H1 (cell line): Measurements from ENCODE around the gene IZUMO2. TPM values are rescaled to one million over a fixed set of nuclear protein-coding genes. Genes with fewer than 3 reads are reported as not detected.
A peak's percentile ranks its signal among the peaks of the same experiment; 100 is the strongest.

Source experiments
- CTCF ChIA-PET: fragments of 300-600 bp; sonication (Branson Sonifier 250); formaldehyde crosslinking; loops from one replicate; lab custom pipeline; 2021; ENCODE audit not compliant: partially characterized antibody; lab: Charles Lee
- POLR2A ChIA-PET: fragments of 300-600 bp; sonication (Branson Sonifier 250); formaldehyde crosslinking; loops from one replicate; lab custom pipeline; 2021; ENCODE audit warnings: inconsistent platforms; ENCODE audit not compliant: partially characterized antibody; lab: Charles Lee
- DNase-seq, 2 experiments: peaks; one replicate each; pipeline versions ENCODE4 v3.0.0 to v3.0.0-alpha.2; 2010 to 2022; ENCODE audit warnings: low spot score in 2 of 2, low read depth in 1 of 2, mixed read lengths in 1 of 2
- FAIRE-seq: peaks from 2 replicates; lab custom pipeline; 2011; peaks lifted over from hg19 to GRCh38; lab: Jason Lieb, UNC
- H2AFZ ChIP-seq: 2 replicates; pipeline ENCODE4 v1.8.1; 2012; ENCODE audit warnings: low read length, inconsistent platforms
- H2AK5ac ChIP-seq: 2 replicates; pipeline ENCODE4 v1.6.1; 2013; ENCODE audit warnings: low read depth, low read length
- H2BK120ac ChIP-seq: replicated peaks from 2 replicates; pipeline ENCODE3; 2013; ENCODE audit warnings: low read depth, low read length, inconsistent platforms
- H2BK12ac ChIP-seq: 2 replicates; pipeline ENCODE4 v1.6.1; 2013; ENCODE audit warnings: low read depth, low read length
- H2BK15ac ChIP-seq: 2 replicates; pipeline ENCODE4 v1.6.1; 2013; ENCODE audit warnings: low read length
- H2BK20ac ChIP-seq: 2 replicates; pipeline ENCODE4 v1.6.1; 2013; ENCODE audit warnings: low read length
- H2BK5ac ChIP-seq: 2 replicates; pipeline ENCODE4 v1.6.1; 2013; ENCODE audit warnings: low read depth, low read length
- H3K14ac ChIP-seq: 2 replicates; pipeline ENCODE4 v1.6.1; 2013; ENCODE audit warnings: inconsistent platforms; ENCODE audit not compliant: insufficient read length
- H3K18ac ChIP-seq: 2 replicates; pipeline ENCODE4 v1.6.1; 2013; ENCODE audit warnings: low read length; ENCODE audit errors: extremely low read depth
- H3K23ac ChIP-seq: 2 replicates; pipeline ENCODE4 v1.6.1; 2013; ENCODE audit warnings: inconsistent platforms; ENCODE audit not compliant: insufficient read length
- H3K23me2 ChIP-seq: 2 replicates; pipeline ENCODE4 v1.6.1; 2013; ENCODE audit warnings: low read depth, low read length
- H3K27ac ChIP-seq: 2 replicates; pipeline ENCODE4 v1.6.1; 2011; ENCODE audit warnings: low read depth, low read length, inconsistent platforms
- H3K27me3 ChIP-seq, 4 experiments: replicated peaks in 1 of 4; 1 replicate in 1 of 4; 2 replicates in 3 of 4; pipeline versions ENCODE4 v1.6.1 to v1.8.1; 2011 to 2013; ENCODE audit warnings: low read length in 3 of 4, mild to moderate bottlenecking in 3 of 4, inconsistent platforms in 2 of 4, mixed read lengths in 2 of 4, moderate library complexity in 1 of 4; ENCODE audit not compliant: control insufficient read depth in 3 of 4, insufficient read depth in 3 of 4; ENCODE audit errors: extremely low read depth in 1 of 4
- H3K36me3 ChIP-seq, 4 experiments: 2 replicates each; pipeline versions ENCODE4 v1.6.1 to v1.8.1; 2011 to 2013; ENCODE audit warnings: mild to moderate bottlenecking in 4 of 4, low read length in 3 of 4, moderate library complexity in 2 of 4, control low read depth in 1 of 4, inconsistent platforms in 1 of 4; ENCODE audit not compliant: insufficient read depth in 4 of 4, control insufficient read depth in 2 of 4
- H3K4ac ChIP-seq: replicated peaks from 2 replicates; pipeline ENCODE3; 2013; ENCODE audit warnings: low read length, low read depth, mixed read lengths, inconsistent platforms; ENCODE audit not compliant: insufficient read length
- H3K4me1 ChIP-seq, 4 experiments: replicated peaks in 1 of 4; 1 replicate in 1 of 4; 2 replicates in 3 of 4; pipeline versions ENCODE4 v1.6.1 to v1.8.1; 2011 to 2013; ENCODE audit warnings: low read length in 3 of 4, inconsistent platforms in 2 of 4, mixed read lengths in 1 of 4; ENCODE audit not compliant: insufficient read depth in 4 of 4, control insufficient read depth in 3 of 4
- H3K4me2 ChIP-seq, 2 experiments: 2 replicates each; pipeline versions ENCODE4 v1.6.1 to v1.8.1; 2011 to 2013; ENCODE audit warnings: low read depth in 2 of 2, low read length in 2 of 2, control low read depth in 1 of 2, inconsistent platforms in 1 of 2, mild to moderate bottlenecking in 1 of 2; ENCODE audit not compliant: insufficient read depth in 1 of 2
- H3K4me3 ChIP-seq, 4 experiments: fragments of 200-600, 300-600 bp in 1 of 4; sonication (generic), shearing (Covaris generic), sonication (Bioruptor Twin) in 1 of 4; 2 replicates each; pipeline versions ENCODE4 v1.5.1 to v1.8.1; 2011 to 2016; ENCODE audit warnings: low read length in 4 of 4, low read depth in 3 of 4, control low read depth in 2 of 4, inconsistent platforms in 2 of 4, mild to moderate bottlenecking in 2 of 4, mixed read lengths in 1 of 4, moderate library complexity in 1 of 4; ENCODE audit not compliant: insufficient read depth in 2 of 4; ENCODE audit errors: extremely low read depth in 1 of 4
- H3K56ac ChIP-seq: replicated peaks from 2 replicates; pipeline ENCODE3; 2013; ENCODE audit warnings: low read depth, mild to moderate bottlenecking, mixed read lengths, low read length, inconsistent platforms; ENCODE audit not compliant: insufficient read length
- H3K79me1 ChIP-seq: 2 replicates; pipeline ENCODE4 v1.6.1; 2013; ENCODE audit warnings: low read depth, low read length, control low read depth
- H3K79me2 ChIP-seq, 2 experiments: 2 replicates each; pipeline versions ENCODE4 v1.6.1 to v1.8.1; 2012 to 2013; ENCODE audit warnings: low read length in 2 of 2, mild to moderate bottlenecking in 2 of 2, inconsistent platforms in 1 of 2; ENCODE audit not compliant: insufficient read depth in 2 of 2, control insufficient read depth in 1 of 2
- H3K9ac ChIP-seq, 4 experiments: replicated peaks in 1 of 4; 1 replicate in 1 of 4; 2 replicates in 3 of 4; pipeline versions ENCODE4 v1.6.1 to v1.8.1; 2011 to 2013; ENCODE audit warnings: low read depth in 3 of 4, low read length in 3 of 4, control low read depth in 2 of 4, mild to moderate bottlenecking in 2 of 4, moderate library complexity in 2 of 4, inconsistent platforms in 1 of 4; ENCODE audit errors: extremely low read depth in 1 of 4
- H3K9me3 ChIP-seq, 2 experiments: 2 replicates each; pipeline versions ENCODE4 v1.6.1 to v1.8.1; 2012 to 2013; ENCODE audit warnings: mild to moderate bottlenecking in 2 of 2, moderate library complexity in 2 of 2, control low read depth in 1 of 2, inconsistent platforms in 1 of 2, low read depth in 1 of 2, low read length in 1 of 2, mixed read lengths in 1 of 2; ENCODE audit not compliant: insufficient read depth in 2 of 2
- H4K20me1 ChIP-seq, 2 experiments: replicated peaks in 1 of 2; 2 replicates each; pipeline versions ENCODE3 to v1.8.1; 2011 to 2013; ENCODE audit warnings: inconsistent platforms in 2 of 2, low read length in 2 of 2, mild to moderate bottlenecking in 1 of 2; ENCODE audit not compliant: insufficient read depth in 2 of 2, control insufficient read depth in 1 of 2
- H4K5ac ChIP-seq: 2 replicates; pipeline ENCODE4 v1.6.1; 2013; ENCODE audit warnings: low read length, low read depth, mixed read lengths, inconsistent platforms; ENCODE audit not compliant: insufficient read length
- H4K8ac ChIP-seq: 2 replicates; pipeline ENCODE4 v1.8.0; 2013; ENCODE audit warnings: mild to moderate bottlenecking, moderate library complexity, low read length, inconsistent platforms; ENCODE audit not compliant: insufficient read depth; ENCODE audit errors: extremely low read depth
- H4K91ac ChIP-seq: replicated peaks from 2 replicates; pipeline ENCODE3; 2013; ENCODE audit warnings: low read length, mixed read lengths, inconsistent platforms; ENCODE audit not compliant: insufficient read length
- EGR1 ChIP-seq: IDR thresholded peaks from 2 replicates; pipeline ENCODE4 v1.6.1; 2011; ENCODE audit warnings: low read depth, low read length, borderline replicate concordance
- KDM4A ChIP-seq: IDR thresholded peaks from one replicate; pipeline ENCODE4 v1.7.1; 2012; ENCODE audit warnings: low read depth, mild to moderate bottlenecking, moderate library complexity, low read length, inconsistent platforms; ENCODE audit not compliant: severe bottlenecking
- RAD21 ChIP-seq, 2 experiments: IDR thresholded peaks in 1 of 2; conservative IDR thresholded peaks in 1 of 2; 2 replicates each; pipeline ENCODE4 v1.6.1; 2011; ENCODE audit warnings: low read depth in 2 of 2, low read length in 2 of 2, improper control_type of control experiment in 1 of 2, inconsistent platforms in 1 of 2, mild to moderate bottlenecking in 1 of 2, moderate library complexity in 1 of 2
- RXRA ChIP-seq: IDR thresholded peaks from 2 replicates; pipeline ENCODE4 v1.6.1; 2011; ENCODE audit warnings: low read depth, mild to moderate bottlenecking, low read length, moderate library complexity; ENCODE audit not compliant: insufficient read depth
- SP2 ChIP-seq: IDR thresholded peaks from 2 replicates; pipeline ENCODE4 v1.6.1; 2012; ENCODE audit warnings: mild to moderate bottlenecking, low read length, inconsistent platforms
- SP4 ChIP-seq: IDR thresholded peaks from 2 replicates; pipeline ENCODE4 v1.6.1; 2012; ENCODE audit warnings: low read length, inconsistent platforms
- SUZ12 ChIP-seq: fragments of 200-600 bp; sonication (generic); IDR thresholded peaks from 2 replicates; pipeline ENCODE4 v1.6.1; 2012; ENCODE audit warnings: mild to moderate bottlenecking, inconsistent platforms, low read length, moderate library complexity, mixed read lengths
- TCF12 ChIP-seq: IDR thresholded peaks from 2 replicates; pipeline ENCODE4 v1.6.1; 2011; ENCODE audit warnings: low read depth, mild to moderate bottlenecking, low read length
- TEAD4 ChIP-seq: IDR thresholded peaks from 2 replicates; pipeline ENCODE4 v1.6.1; 2012; ENCODE audit warnings: low read depth, low read length, inconsistent platforms, mixed read lengths
- WGBS, 2 experiments: shearing (Covaris generic) in 1 of 2; methylation state at CpG; one replicate each; pipeline versions ENCODE4 v1.1.6 to v1.1.7; 2013 to 2015; ENCODE audit warnings: low lambda C conversion rate in 2 of 2, mixed read lengths in 2 of 2, inconsistent platforms in 1 of 2, low coverage in 1 of 2, missing lambda C conversion rate in 1 of 2; ENCODE audit not compliant: insufficient replicate concordance in 2 of 2, insufficient coverage in 1 of 2, insufficient read length in 1 of 2; ENCODE audit errors: extremely low coverage in 1 of 2, missing lambda C conversion rate in 1 of 2; 5-methylcytosine and 5-hydroxymethylcytosine counted together
- polyA plus RNA-seq, 7 experiments: library from polyadenylated mRNA; depleted of rRNA in 3 of 7; stranded (reverse) in 5 of 7; unstranded in 2 of 7; fragments of >200 nt in 5 of 7; fragments of 200-250 nt in 2 of 7; gene quantifications; 1 replicate in 5 of 7; 2 replicates in 1 of 7; 4 replicates in 1 of 7; pipeline versions ENCODE4 v1.2.1 to v1.2.3, GENCODE V29; 2011 to 2013; ENCODE audit warnings: missing spikeins in 2 of 7, mixed read lengths in 2 of 7
- total RNA-seq: library from RNA; stranded (reverse); fragmentation: NEBNext Ultra II Directional; extraction: Animal tissue kit (Norgen Biotek cat#: 25700); gene quantifications from 2 replicates; pipeline ENCODE4 v1.2.1, GENCODE V29; 2021
- TF ChIP-seq, protein P1 (sequence below), 3 experiments: IDR thresholded peaks; 1 replicate in 2 of 3; 2 replicates in 1 of 3; pipeline versions ENCODE4 v1.5.1 to v1.6.1; 2011; ENCODE audit warnings: low read length in 3 of 3, mild to moderate bottlenecking in 3 of 3, inconsistent platforms in 2 of 3, low read depth in 1 of 3, moderate library complexity in 1 of 3; ENCODE audit not compliant: insufficient read depth in 1 of 3; ENCODE audit errors: control extremely low read depth in 1 of 3

IZUMO2 gene
- total and polyA plus RNA-seq, 2 of the 8 experiments (the other 6 are each of a cell fraction or from before 2014, with no cell fraction given), result 1.7 to 1.9 TPM

DNA sequence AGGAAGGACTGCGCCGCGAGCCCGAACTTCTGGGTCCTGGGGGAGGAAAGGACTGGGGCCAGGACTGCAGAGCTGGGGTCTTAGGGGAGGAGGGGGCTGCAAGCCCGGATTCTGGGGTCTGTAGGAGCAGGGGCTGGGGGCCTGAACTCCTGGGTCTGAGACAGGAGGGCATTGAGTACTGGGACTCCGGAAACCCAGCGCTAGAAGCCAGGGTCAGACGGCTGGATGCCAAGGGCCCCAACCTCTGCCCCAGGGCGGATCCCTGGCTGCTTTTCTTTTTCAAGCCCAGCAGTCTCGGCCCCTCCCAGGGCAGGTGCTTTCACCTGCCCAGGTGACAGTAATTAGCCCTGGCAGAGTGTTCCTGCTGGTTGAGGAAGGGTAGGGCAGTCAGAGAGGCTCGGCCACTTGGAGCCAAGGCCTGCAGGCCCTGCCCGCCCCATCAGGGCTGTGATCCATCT, 42.6 kb upstream of the IZUMO2 start:
- peak overlapping the region; percentile 48 for H3K18ac ChIP-seq
- H3K27ac ChIP-seq, result no peak overlapping the region
- H3K4ac ChIP-seq, result no peak overlapping the region
- H3K4me1 ChIP-seq, result peaks cover 0 to 5% (median 2%) of the 10 kb centered on the region in 4 experiments; a peak in 5 of 7 replicates
- no peak overlapping the region for H2BK15ac ChIP-seq
- no peak overlapping the region for H4K8ac ChIP-seq
- no peaks in the 10 kb centered on the region; the same call in none of the 2 replicates for H3K79me1 ChIP-seq
- peaks cover 0 to 8% of the 10 kb centered on the region in 2 experiments for H4K20me1 ChIP-seq
- no peak overlapping the region for H2AFZ ChIP-seq
- H2BK120ac ChIP-seq, result no peak overlapping the region
- no peak overlapping the region for H2BK12ac ChIP-seq
- H3K9ac ChIP-seq, result peak overlapping the region in 1 of 4 experiments; percentile 4; a peak in 2 of 7 replicates
- H2AK5ac ChIP-seq, result no peak overlapping the region
- ChIA-PET CTCF (interaction anchor here (1.1 to 1.5 kb wide), 4 partner anchors 25 to 51 kb away, joined by 3 to 4 read pairs (median 4); no protein-coding TSS in a partner anchor), POLR2A (interaction anchor here (1.1 kb wide), 1 partner anchor 107 kb away, joined by 3 read pairs; no protein-coding TSS in a partner anchor)
- DNase-seq (peak in 1 of 2 experiments; percentile 64), FAIRE-seq (no peak)
- H3K23ac ChIP-seq, result no peak overlapping the region
- WGBS, 2 experiments, result 20% methylated on average over 11 of the region's 12 CpGs; no CpG with 5 or more reads in 1 of the 2 experiments
- H3K27me3 ChIP-seq, result peaks cover 0 to 16% (median 8%) of the 10 kb centered on the region in 4 experiments; a peak in 6 of 7 replicates
- peak overlapping the region; percentile 52 to 71 (median 65) for H3K4me3 ChIP-seq
- no peaks in the 10 kb centered on the region for H3K79me2 ChIP-seq
- H3K36me3 ChIP-seq, result peaks cover 0 to 5% (median under 1%) of the 10 kb centered on the region in 4 experiments; a peak in 2 of 8 replicates
- H3K23me2 ChIP-seq, result peaks cover 10% of the 10 kb centered on the region; the same call in 1 of the 2 replicates
- H2BK5ac ChIP-seq, result no peak overlapping the region
- H3K4me2 ChIP-seq, result peak overlapping the region; percentile 75 to 78
- H3K14ac ChIP-seq, result no peak overlapping the region
- no peak overlapping the region for H3K56ac ChIP-seq
- no peak overlapping the region for H4K5ac ChIP-seq
- no peak overlapping the region for H2BK20ac ChIP-seq
- H4K91ac ChIP-seq, result no peak overlapping the region
- H3K9me3 ChIP-seq, result no peaks in the 10 kb centered on the region; a peak in 1 of 4 replicates
- 0 out of 2 replicates have a peak, but pooled peaks have one; percentile 38 for TF ChIP-seq TCF12
- TF ChIP-seq SUZ12, result no peak
- TF ChIP-seq SP4, result no peak
- 0 out of 4 replicates have a peak, but pooled peaks of 1 of the 2 experiments have one; percentile 5 for TF ChIP-seq RAD21 (IDR thresholded peaks at IDR 0.05 in 1 of 2, conservative IDR thresholded peaks at IDR 0.05 in 1 of 2; ENCODE audit: low read depth in 2 of 2, low read length in 2 of 2)
- TF ChIP-seq RXRA, result no peak
- peak; percentile 14 for TF ChIP-seq KDM4A
- TF ChIP-seq EGR1, result no peak
- TF ChIP-seq, protein P1, sequence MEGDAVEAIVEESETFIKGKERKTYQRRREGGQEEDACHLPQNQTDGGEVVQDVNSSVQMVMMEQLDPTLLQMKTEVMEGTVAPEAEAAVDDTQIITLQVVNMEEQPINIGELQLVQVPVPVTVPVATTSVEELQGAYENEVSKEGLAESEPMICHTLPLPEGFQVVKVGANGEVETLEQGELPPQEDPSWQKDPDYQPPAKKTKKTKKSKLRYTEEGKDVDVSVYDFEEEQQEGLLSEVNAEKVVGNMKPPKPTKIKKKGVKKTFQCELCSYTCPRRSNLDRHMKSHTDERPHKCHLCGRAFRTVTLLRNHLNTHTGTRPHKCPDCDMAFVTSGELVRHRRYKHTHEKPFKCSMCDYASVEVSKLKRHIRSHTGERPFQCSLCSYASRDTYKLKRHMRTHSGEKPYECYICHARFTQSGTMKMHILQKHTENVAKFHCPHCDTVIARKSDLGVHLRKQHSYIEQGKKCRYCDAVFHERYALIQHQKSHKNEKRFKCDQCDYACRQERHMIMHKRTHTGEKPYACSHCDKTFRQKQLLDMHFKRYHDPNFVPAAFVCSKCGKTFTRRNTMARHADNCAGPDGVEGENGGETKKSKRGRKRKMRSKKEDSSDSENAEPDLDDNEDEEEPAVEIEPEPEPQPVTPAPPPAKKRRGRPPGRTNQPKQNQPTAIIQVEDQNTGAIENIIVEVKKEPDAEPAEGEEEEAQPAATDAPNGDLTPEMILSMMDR (IDR thresholded peaks at IDR 0.05; ENCODE audit: control extremely low read depth in 1 of 3, insufficient read depth in 1 of 3, low read depth in 1 of 3, low read length in 3 of 3), result peak in 2 of 3 experiments; percentile 18 to 23; a peak in 1 of 4 replicates
- no peak for TF ChIP-seq TEAD4
- no peak for TF ChIP-seq SP2
